Progenitor cell of endocrine pancreas (in vitro differentiated cells): Measurements from ENCODE around the gene SFSWAP. TPM values are rescaled to one million over a fixed set of nuclear protein-coding genes. Genes with fewer than 3 reads are reported as not detected.

Source experiments
- DNase-seq: peaks from one replicate; pipeline ENCODE4 v3.0.0; 2021; ENCODE audit warnings: low spot score; ENCODE audit not compliant: unreplicated experiment
- H3K27ac Mint-ChIP-seq: 2 replicates; pipeline ENCODE4 v1.8.0; 2021; ENCODE audit warnings: mild to moderate bottlenecking, moderate library complexity, mixed read lengths
- H3K27me3 Mint-ChIP-seq: 2 replicates; pipeline ENCODE4 v1.8.0; 2021; ENCODE audit warnings: mixed read lengths
- H3K36me3 Mint-ChIP-seq: 2 replicates; pipeline ENCODE4 v1.8.0; 2022; ENCODE audit warnings: mixed read lengths; ENCODE audit not compliant: insufficient read depth
- H3K4me1 Mint-ChIP-seq: 2 replicates; pipeline ENCODE4 v1.8.0; 2021; ENCODE audit warnings: low read depth, mixed read lengths
- H3K4me3 Mint-ChIP-seq: 2 replicates; pipeline ENCODE4 v1.8.0; 2021; ENCODE audit warnings: low read depth, mild to moderate bottlenecking, moderate library complexity, mixed read lengths
- H3K9me3 Mint-ChIP-seq: 2 replicates; pipeline ENCODE4 v1.8.0; 2021; ENCODE audit warnings: low read depth, mixed read lengths
- total RNA-seq: library from RNA; stranded (reverse); gene quantifications from 2 replicates; pipeline ENCODE4 v1.2.1, GENCODE V29; 2021
- TF ChIP-seq, protein P1 (sequence below): fragments of 200-600 bp; sonication (generic); IDR thresholded peaks from one replicate; pipeline ENCODE4 v1.5.0; 2021; ENCODE audit warnings: antibody characterized with exemption, mild to moderate bottlenecking; ENCODE audit not compliant: unreplicated experiment

The SFSWAP gene
- total RNA-seq, 1 donor from 2014 or later: 62.1 TPM

DNA sequence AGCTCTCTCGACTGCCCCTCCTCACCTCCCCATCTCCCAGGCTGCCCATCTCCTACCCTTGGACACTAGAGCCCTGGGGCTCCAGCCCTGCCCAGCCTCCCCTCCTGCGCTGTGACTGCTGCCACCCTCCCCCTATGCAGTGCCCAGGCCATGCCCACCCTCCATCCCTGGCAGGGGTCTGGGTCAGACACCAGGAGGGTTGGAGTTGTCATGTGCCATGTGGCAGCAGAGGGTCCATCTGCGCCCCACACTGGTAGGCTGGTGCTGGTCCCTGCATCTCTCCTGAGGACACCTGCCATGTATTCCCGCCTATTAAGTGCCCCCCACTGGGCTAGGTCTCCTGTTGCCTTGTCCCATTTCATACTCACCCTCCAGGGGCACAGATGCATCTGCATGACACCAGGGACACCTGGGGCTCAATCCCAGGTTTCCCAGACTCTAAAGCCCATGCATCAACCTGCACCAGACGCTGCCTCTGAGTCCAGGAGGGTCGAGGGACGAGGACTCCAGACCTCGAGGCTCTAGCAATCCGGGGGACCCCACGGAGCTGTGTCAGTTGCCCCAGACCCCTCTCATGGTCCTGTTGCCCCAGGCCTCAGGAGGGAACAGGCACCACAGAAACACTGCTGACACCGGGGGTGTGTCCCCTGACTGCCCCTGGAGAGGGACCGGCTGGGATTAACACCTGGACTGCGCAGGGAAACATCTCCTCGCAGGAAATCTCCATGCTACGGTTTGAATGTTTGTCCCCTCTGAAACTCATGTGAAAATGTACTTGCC is 23.4 kb upstream of the SFSWAP start:
- peaks cover 24% of the 10 kb centered on the region for H3K27me3 Mint-ChIP-seq
- H3K9me3 Mint-ChIP-seq: no peaks in the 10 kb centered on the region
- no peak overlapping the region for H3K4me3 Mint-ChIP-seq
- no peaks in the 10 kb centered on the region for H3K36me3 Mint-ChIP-seq
- no peaks in the 10 kb centered on the region for H3K4me1 Mint-ChIP-seq
- no peak overlapping the region for H3K27ac Mint-ChIP-seq
- peak; percentile 7 for DNase-seq
- TF ChIP-seq, protein P1, sequence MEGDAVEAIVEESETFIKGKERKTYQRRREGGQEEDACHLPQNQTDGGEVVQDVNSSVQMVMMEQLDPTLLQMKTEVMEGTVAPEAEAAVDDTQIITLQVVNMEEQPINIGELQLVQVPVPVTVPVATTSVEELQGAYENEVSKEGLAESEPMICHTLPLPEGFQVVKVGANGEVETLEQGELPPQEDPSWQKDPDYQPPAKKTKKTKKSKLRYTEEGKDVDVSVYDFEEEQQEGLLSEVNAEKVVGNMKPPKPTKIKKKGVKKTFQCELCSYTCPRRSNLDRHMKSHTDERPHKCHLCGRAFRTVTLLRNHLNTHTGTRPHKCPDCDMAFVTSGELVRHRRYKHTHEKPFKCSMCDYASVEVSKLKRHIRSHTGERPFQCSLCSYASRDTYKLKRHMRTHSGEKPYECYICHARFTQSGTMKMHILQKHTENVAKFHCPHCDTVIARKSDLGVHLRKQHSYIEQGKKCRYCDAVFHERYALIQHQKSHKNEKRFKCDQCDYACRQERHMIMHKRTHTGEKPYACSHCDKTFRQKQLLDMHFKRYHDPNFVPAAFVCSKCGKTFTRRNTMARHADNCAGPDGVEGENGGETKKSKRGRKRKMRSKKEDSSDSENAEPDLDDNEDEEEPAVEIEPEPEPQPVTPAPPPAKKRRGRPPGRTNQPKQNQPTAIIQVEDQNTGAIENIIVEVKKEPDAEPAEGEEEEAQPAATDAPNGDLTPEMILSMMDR: no peak

- Mint-ChIP-seq H3K4me3 (no peak overlapping the region), H3K9me3 (no peaks in the 10 kb centered on the region), H3K4me1 (no peaks in the 10 kb centered on the region), H3K27me3 (peaks cover 16% of the 10 kb centered on the region), H3K27ac (no peak overlapping the region), H3K36me3 (no peaks in the 10 kb centered on the region)
- TF ChIP-seq, protein P1: no peak
- no peak for DNase-seq
These were observed 22.6 kb upstream of the SFSWAP start for GRCh38 chr12:131688131-131688844.

GRCh38 chr12:131688845-131689154 is 22.1 kb upstream of the SFSWAP start:
- no peak for DNase-seq
- Mint-ChIP-seq H3K36me3 (no peaks in the 10 kb centered on the region), H3K4me3 (no peak overlapping the region), H3K27ac (no peak overlapping the region), H3K4me1 (no peaks in the 10 kb centered on the region), H3K9me3 (no peaks in the 10 kb centered on the region), H3K27me3 (peaks cover 16% of the 10 kb centered on the region)
- TF ChIP-seq, protein P1: no peak

DNA sequence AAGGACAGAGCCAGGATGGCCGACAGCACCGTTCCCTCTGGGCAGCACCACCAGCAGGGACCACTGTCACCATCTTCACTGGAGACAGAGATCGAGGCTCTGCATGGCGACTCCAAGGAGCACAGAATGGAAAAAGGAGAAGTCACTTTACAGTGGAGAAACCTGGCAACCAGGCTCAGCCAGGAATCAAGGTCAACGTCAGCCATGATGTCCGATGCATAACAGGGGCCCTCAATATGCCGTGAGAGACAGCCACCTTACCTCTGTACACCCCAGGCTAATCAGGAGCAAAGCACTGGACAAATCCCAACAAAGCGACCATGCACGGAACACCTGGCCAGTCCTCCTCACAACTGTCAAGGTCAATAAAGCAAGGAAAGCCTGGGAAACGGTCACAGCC is 20.6 kb upstream of the SFSWAP start:
- Mint-ChIP-seq H3K36me3 (no peaks in the 10 kb centered on the region), H3K27me3 (peaks cover 16% of the 10 kb centered on the region), H3K4me3 (no peak overlapping the region), H3K27ac (no peak overlapping the region), H3K9me3 (no peaks in the 10 kb centered on the region), H3K4me1 (no peaks in the 10 kb centered on the region)
- no peak for DNase-seq
- TF ChIP-seq, protein P1: no peak

DNA sequence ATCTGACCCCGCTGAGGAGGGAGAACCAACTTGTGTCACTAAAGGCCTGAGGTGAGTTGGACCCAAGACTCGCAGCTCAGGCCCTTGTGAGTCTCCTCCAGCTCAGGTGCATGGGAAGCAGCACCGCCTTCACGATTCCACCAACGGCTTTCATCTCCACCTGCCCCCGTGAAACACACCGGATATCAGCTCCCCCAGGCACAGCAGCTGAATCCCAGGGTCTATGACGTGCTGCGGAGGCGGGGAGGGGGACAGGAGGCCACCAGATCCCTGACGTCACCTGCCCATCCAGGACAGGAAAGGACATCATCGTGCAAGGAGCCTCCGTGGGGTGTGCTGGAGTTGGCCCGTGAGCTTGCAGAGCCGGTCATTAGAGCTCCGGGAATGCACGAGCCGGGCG is 18.5 kb upstream of the SFSWAP start:
- H3K4me3 Mint-ChIP-seq: no peak overlapping the region
- H3K27me3 Mint-ChIP-seq: peaks cover 16% of the 10 kb centered on the region
- DNase-seq: no peak
- no peaks in the 10 kb centered on the region for H3K36me3 Mint-ChIP-seq
- no peaks in the 10 kb centered on the region for H3K9me3 Mint-ChIP-seq
- TF ChIP-seq, protein P1: no peak
- H3K27ac Mint-ChIP-seq: no peak overlapping the region
- H3K4me1 Mint-ChIP-seq: no peaks in the 10 kb centered on the region
